K562 (cell line): Measurements from ENCODE around the gene MAGI2. TPM values are rescaled to one million over a fixed set of nuclear protein-coding genes. Genes with fewer than 3 reads are reported as not detected.

Source experiments
- ATAC-seq: fragments of 200-7000 bp; cut with Tn5 transposase; 3 replicates; pipeline ENCODE4 v1.9.1; 2020; ENCODE audit warnings: moderate library complexity
- BruUV-seq: library from RNA; stranded (reverse); fragments of 400-500 nt; replicated peaks from 2 replicates; lab custom pipeline; 2021; lab: Mats Ljungman, UMichigan
- CTCF ChIA-PET: fragments of 300-600 bp; formaldehyde crosslinking; extraction: SDS; loops from one replicate; lab custom pipeline; 2021; ENCODE audit warnings: low intra/inter-chr PET ratio; lab: Yijun Ruan, JAX
- POLR2A ChIA-PET: fragments of 300-600, 350-650 bp; sonication (Branson Sonifier 250); formaldehyde crosslinking; extraction: SDS; loops from one replicate; lab custom pipeline; 2021; ENCODE audit warnings: antibody characterized with exemption, inconsistent platforms; lab: Yijun Ruan, JAX
- DNase-seq, 4 experiments: peaks; one replicate each; pipeline versions ENCODE4 v3.0.0 to v3.0.0-alpha.2; 2011 to 2018; ENCODE audit warnings: low spot score in 3 of 4, mixed read lengths in 3 of 4; ENCODE audit errors: extremely low read depth in 1 of 4
- FAIRE-seq: peaks from 2 replicates; lab custom pipeline; 2011; peaks lifted over from hg19 to GRCh38; lab: Jason Lieb, UNC
- H2AFZ ChIP-seq: 2 replicates; pipeline ENCODE4 v1.6.0; 2011; ENCODE audit warnings: low read depth, low read length, control low read depth, inconsistent platforms
- H3K27ac ChIP-seq: fragments of 200-600 bp; 3 replicates; pipeline ENCODE4 v1.8.0; 2011; ENCODE audit warnings: low read depth, mild to moderate bottlenecking, control low read depth, inconsistent platforms, low read length, moderate library complexity, mixed read lengths; ENCODE audit errors: extremely low read depth
- H3K27me3 ChIP-seq, 2 experiments: fragments of 300-600 bp in 1 of 2; 2 replicates in 1 of 2; 3 replicates in 1 of 2; pipeline versions ENCODE4 v1.6.0 to v1.8.0; 2011; ENCODE audit warnings: inconsistent platforms in 2 of 2, low read length in 2 of 2, mild to moderate bottlenecking in 1 of 2, mixed read lengths in 1 of 2, moderate library complexity in 1 of 2; ENCODE audit not compliant: control insufficient read depth in 2 of 2, insufficient read depth in 2 of 2
- H3K36me3 ChIP-seq: fragments of 300-600 bp; 3 replicates; pipeline ENCODE4 v1.8.0; 2011; ENCODE audit warnings: mild to moderate bottlenecking, low read length, inconsistent platforms; ENCODE audit not compliant: control insufficient read depth, insufficient read depth
- H3K4me1 ChIP-seq, 2 experiments: fragments of 200-600 bp in 1 of 2; replicated peaks in 1 of 2; 2 replicates in 1 of 2; 3 replicates in 1 of 2; pipeline versions ENCODE4 v1.5.1 to v1.8.0; 2011; ENCODE audit warnings: inconsistent platforms in 2 of 2, low read length in 2 of 2, mild to moderate bottlenecking in 1 of 2, mixed read lengths in 1 of 2, moderate library complexity in 1 of 2; ENCODE audit not compliant: control insufficient read depth in 2 of 2, insufficient read depth in 2 of 2
- H3K4me2 ChIP-seq: 2 replicates; pipeline ENCODE4 v1.6.1; 2011; ENCODE audit warnings: low read length, control low read depth, inconsistent platforms, mixed read lengths; ENCODE audit not compliant: insufficient read depth
- H3K4me3 ChIP-seq: fragments of 200-600 bp; sonication (generic), shearing (Covaris generic); 2 replicates; pipeline ENCODE4 v1.5.1; 2016; ENCODE audit warnings: control low read depth, inconsistent platforms
- H3K79me2 ChIP-seq: fragments of 200-600 bp; 3 replicates; pipeline ENCODE4 v1.8.0; 2011; ENCODE audit warnings: low read length, inconsistent platforms; ENCODE audit not compliant: control insufficient read depth, insufficient read depth
- H3K9ac ChIP-seq, 2 experiments: 2 replicates each; pipeline versions ENCODE4 v1.6.0 to v1.6.1; 2011; ENCODE audit warnings: low read depth in 2 of 2, low read length in 2 of 2, control low read depth in 1 of 2, inconsistent platforms in 1 of 2, mild to moderate bottlenecking in 1 of 2, mixed read lengths in 1 of 2; ENCODE audit not compliant: insufficient read depth in 1 of 2
- H3K9me1 ChIP-seq: one replicate; pipeline ENCODE4 v1.6.0; 2011; ENCODE audit warnings: inconsistent platforms, mild to moderate bottlenecking, low read length, moderate library complexity; ENCODE audit not compliant: control insufficient read depth, insufficient read depth
- H3K9me3 ChIP-seq: replicated peaks from 2 replicates; pipeline ENCODE4 v1.5.1; 2011; ENCODE audit warnings: low read depth, low read length, inconsistent platforms; ENCODE audit not compliant: control insufficient read depth, insufficient read depth
- H4K20me1 ChIP-seq: replicated peaks from 2 replicates; pipeline ENCODE4 v1.6.1; 2011; ENCODE audit warnings: low read length, inconsistent platforms, mixed read lengths; ENCODE audit not compliant: control insufficient read depth, insufficient read depth
- ELK1 ChIP-seq: sonication (generic); formaldehyde crosslinking; IDR thresholded peaks from 2 replicates; pipeline ENCODE4 v1.8.1; 2022; ENCODE audit warnings: missing genetic modification reagents
- MAZ ChIP-seq, 2 experiments: fragments of 450-650 bp in 1 of 2; sonication (generic) in 1 of 2; formaldehyde crosslinking; IDR thresholded peaks in 1 of 2; conservative IDR thresholded peaks in 1 of 2; 2 replicates each; pipeline versions ENCODE4 v1.4.0 to v1.5.0; 2020; ENCODE audit warnings: mild to moderate bottlenecking in 1 of 2, missing genetic modification reagents in 1 of 2
- NCOR1 ChIP-seq: fragments of 450-650 bp; IDR thresholded peaks from 2 replicates; pipeline ENCODE4 v1.6.1; 2016; ENCODE audit warnings: mild to moderate bottlenecking, moderate library complexity
- RBM39 ChIP-seq: fragments of 200-400 bp; formaldehyde crosslinking; optimal IDR thresholded peaks from 2 replicates; pipeline ENCODE3; 2018; ENCODE audit warnings: low read depth, low read length
- SMARCC2 ChIP-seq: fragments of 450-650 bp; IDR thresholded peaks from 2 replicates; pipeline ENCODE4 v1.6.1; 2017; ENCODE audit warnings: antibody characterized with exemption, moderate library complexity, mild to moderate bottlenecking, low read depth
- ZNF12 ChIP-seq: sonication (generic); formaldehyde crosslinking; IDR thresholded peaks from 2 replicates; pipeline ENCODE4 v1.4.0; 2020; ENCODE audit warnings: mild to moderate bottlenecking, missing genetic modification reagents
- ZNF436 ChIP-seq: fragments of 250-450, 450-650 bp; sonication (Bioruptor Pico); formaldehyde crosslinking; IDR thresholded peaks from 2 replicates; pipeline ENCODE4 v1.7.0; 2020; ENCODE audit warnings: mild to moderate bottlenecking
- WGBS: fragments of 100-300 bp; shearing (Covaris generic); methylation state at CpG from one replicate; pipeline ENCODE4 v1.1.6; 2016; ENCODE audit warnings: low coverage, mixed read lengths; ENCODE audit not compliant: insufficient coverage; ENCODE audit errors: missing lambda C conversion rate; 5-methylcytosine and 5-hydroxymethylcytosine counted together
- in situ Hi-C: fragments of 300-500 bp; cut with MboI; formaldehyde crosslinking; loops from 4 replicates; pipeline ENCODE4 v1.15.0; 2018; ENCODE audit warnings: inconsistent platforms, mixed read lengths
- intact Hi-C: fragments of 100-400 bp; cut with micrococcal nuclease; formaldehyde crosslinking; loops from 2 replicates; pipeline ENCODE4 v1.14.2; 2022
- polyA plus RNA-seq, 8 experiments: library from polyadenylated mRNA; depleted of rRNA in 4 of 8; stranded (reverse) in 5 of 8; unstranded in 3 of 8; fragments of >200 nt; fragmentation: Nextera tagmentation in 2 of 8; fragmentation: Illumina TruSeq in 1 of 8; extraction: Ambion mirVana in 2 of 8; extraction: Trizol in 1 of 8; gene quantifications; 2 replicates each; pipeline versions ENCODE4 v1.2.1 to v1.2.3, GENCODE V29; 2011 to 2014; ENCODE audit warnings: inconsistent platforms in 1 of 8, missing spikeins in 1 of 8
- total RNA-seq, 7 experiments: library from RNA; depleted of rRNA in 6 of 7; stranded (reverse); fragments of >200 nt in 6 of 7; fragmentation: Illumina TruSeq in 2 of 7; extraction: Trizol in 2 of 7; gene quantifications; 2 replicates each; pipeline versions ENCODE4 v1.2.1 to v1.2.3, GENCODE V29; 2011 to 2021; ENCODE audit warnings: low replicate concordance in 1 of 7

The MAGI2 gene
- total and polyA plus RNA-seq, 9 of the 15 experiments (the other 6 are each of a cell fraction or from before 2014, with no cell fraction given), result 0.27 to 1.4 (median 0.70) TPM

GRCh38 chr7:79268730-79269129 is 184.7 kb downstream of the MAGI2 start:
- Histone ChIP-seq H3K9me1 (no peaks in the 10 kb centered on the region), H3K4me3 (no peak overlapping the region), H4K20me1 (no peaks in the 10 kb centered on the region), H3K4me1 (no peaks in the 10 kb centered on the region), H3K9ac (no peak overlapping the region), H3K27me3 (no peaks in the 10 kb centered on the region), H3K36me3 (no peaks in the 10 kb centered on the region), H2AFZ (no peak overlapping the region), H3K79me2 (no peaks in the 10 kb centered on the region), H3K27ac (no peak overlapping the region), H3K9me3 (no peaks in the 10 kb centered on the region), H3K4me2 (no peak overlapping the region)
- FAIRE-seq (no peak), ATAC-seq (no peak), DNase-seq (no peak)
- ChIA-PET CTCF (no interaction called here), POLR2A (no interaction called here)
- BruUV-seq, result no TSS peak
- 0% methylated on average over 6 of the region's 6 CpGs for WGBS
- TF ChIP-seq NCOR1 (no peak), RBM39 (no peak), MAZ (CRISPR knock-in tag; conservative IDR thresholded peaks at IDR 0.05 in 1 of 2, IDR thresholded peaks at IDR 0.05 in 1 of 2) (no peak), ZNF12 (CRISPR knock-in tag) (no peak), ZNF436 (CRISPR knock-in tag) (no peak), ELK1 (CRISPR knock-in tag) (no peak), SMARCC2 (no peak)
- in situ Hi-C loops (no loop called here), intact Hi-C loops (no loop called here)
